Kidney (tissue), 14 donors: ENCODE results near the gene C1orf232. TPM values are rescaled to one million over a fixed set of nuclear protein-coding genes. Genes with fewer than 3 reads are reported as not detected.

Source experiments
- DNase-seq, 5 donors: peaks; one replicate each; pipeline ENCODE4 v3.0.0-alpha.2; 2013 to 2020
- FAIRE-seq: peaks from 2 replicates; lab custom pipeline; 2012; peaks lifted over from hg19 to GRCh38; lab: Jason Lieb, UNC
- H3K27ac ChIP-seq, 2 donors: one replicate each; pipeline ENCODE4 v1.7.0; 2013; ENCODE audit warnings: low read depth in 2 of 2, low read length in 2 of 2, inconsistent platforms in 1 of 2
- H3K27me3 ChIP-seq: one replicate; pipeline ENCODE4 v1.7.1; 2013; ENCODE audit warnings: low read length, inconsistent platforms; ENCODE audit not compliant: control insufficient read depth, insufficient read depth
- H3K36me3 ChIP-seq, 3 donors: one replicate each; pipeline versions ENCODE4 v1.7.0 to v1.7.1; 2013; ENCODE audit warnings: low read length in 3 of 3, control low read depth in 1 of 3, inconsistent platforms in 1 of 3; ENCODE audit not compliant: insufficient read depth in 3 of 3, control insufficient read depth in 2 of 3
- H3K4me1 ChIP-seq, 3 donors: one replicate each; pipeline versions ENCODE4 v1.7.0 to v1.7.1; 2013; ENCODE audit warnings: low read length in 3 of 3, inconsistent platforms in 1 of 3, low read depth in 1 of 3; ENCODE audit not compliant: control insufficient read depth in 2 of 3, insufficient read depth in 2 of 3
- H3K4me3 ChIP-seq, 3 donors: one replicate each; pipeline versions ENCODE4 v1.7.0 to v1.8.1; 2013; ENCODE audit warnings: low read length in 3 of 3, control low read depth in 1 of 3, inconsistent platforms in 1 of 3
- H3K9ac ChIP-seq, 3 donors: one replicate each; pipeline versions ENCODE4 v1.7.0 to v1.7.1; 2013; ENCODE audit warnings: low read length in 3 of 3, control low read depth in 1 of 3, inconsistent platforms in 1 of 3
- H3K9me3 ChIP-seq, 3 donors: one replicate each; pipeline versions ENCODE4 v1.7.0 to v1.7.1; 2013; ENCODE audit warnings: low read length in 3 of 3, control low read depth in 1 of 3, inconsistent platforms in 1 of 3; ENCODE audit not compliant: control insufficient read depth in 2 of 3, insufficient read depth in 1 of 3
- intact Hi-C: fragments of 100-400 bp; cut with DNase I; formaldehyde crosslinking; loops from one replicate; pipeline ENCODE4 v1.11.1; 2022
- polyA plus RNA-seq: library from polyadenylated mRNA; stranded (reverse); fragments of 350-450 nt; fragmentation: Illumina TruSeq; extraction: RNeasy Lipid Tissue Mini Kit (QIAGEN cat#74804); gene quantifications from one replicate; pipeline ENCODE4 v1.2.3, GENCODE V29; 2014; ENCODE audit warnings: low read depth, low replicate concordance; ENCODE audit not compliant: insufficient read depth
- total RNA-seq: library from RNA; stranded (reverse); fragmentation: NEBNext Ultra II Directional; extraction: Animal tissue kit (Norgen Biotek cat#: 25700); gene quantifications from one replicate; pipeline ENCODE4 v1.2.1, GENCODE V29; 2021
- TF ChIP-seq, protein P1 (sequence below): IDR thresholded peaks from 3 replicates; pipeline ENCODE4 v1.5.1; 2012; ENCODE audit warnings: mild to moderate bottlenecking, moderate library complexity, borderline replicate concordance; ENCODE audit not compliant: insufficient read depth; ENCODE audit errors: extremely low read depth
- donor health status: control.
- donor health status: control.
- donor health status: control.
- donor health status: control.
- donor health status: control.
- donor health status: DM: yes; HTN: yes; CAD: no.
- donor health status: Normal renal cell carcinoma (clear cell type).

Gene C1orf232
- total and polyA plus RNA-seq, 2 donors from 2014 or later, result not detected

GRCh38 chr1:26161415-26162219 is 7.1 kb downstream of the C1orf232 start:
- peaks cover 0 to 13% (median 0%) of the 10 kb centered on the region in 3 donors for H3K4me1 ChIP-seq
- intact Hi-C loops, result no loop called here
- H3K9ac ChIP-seq, result no peak overlapping the region
- no peak for FAIRE-seq
- H3K27me3 ChIP-seq, result no peaks in the 10 kb centered on the region
- H3K4me3 ChIP-seq, result peak overlapping the region in 2 of 3 donors; percentile 44 to 45
- DNase-seq, result peak in 4 of 5 donors; percentile 68 to 83 (median 76)
- H3K27ac ChIP-seq, result no peak overlapping the region
- H3K9me3 ChIP-seq, result no peaks in the 10 kb centered on the region
- no peaks in the 10 kb centered on the region for H3K36me3 ChIP-seq
- TF ChIP-seq, protein P1, sequence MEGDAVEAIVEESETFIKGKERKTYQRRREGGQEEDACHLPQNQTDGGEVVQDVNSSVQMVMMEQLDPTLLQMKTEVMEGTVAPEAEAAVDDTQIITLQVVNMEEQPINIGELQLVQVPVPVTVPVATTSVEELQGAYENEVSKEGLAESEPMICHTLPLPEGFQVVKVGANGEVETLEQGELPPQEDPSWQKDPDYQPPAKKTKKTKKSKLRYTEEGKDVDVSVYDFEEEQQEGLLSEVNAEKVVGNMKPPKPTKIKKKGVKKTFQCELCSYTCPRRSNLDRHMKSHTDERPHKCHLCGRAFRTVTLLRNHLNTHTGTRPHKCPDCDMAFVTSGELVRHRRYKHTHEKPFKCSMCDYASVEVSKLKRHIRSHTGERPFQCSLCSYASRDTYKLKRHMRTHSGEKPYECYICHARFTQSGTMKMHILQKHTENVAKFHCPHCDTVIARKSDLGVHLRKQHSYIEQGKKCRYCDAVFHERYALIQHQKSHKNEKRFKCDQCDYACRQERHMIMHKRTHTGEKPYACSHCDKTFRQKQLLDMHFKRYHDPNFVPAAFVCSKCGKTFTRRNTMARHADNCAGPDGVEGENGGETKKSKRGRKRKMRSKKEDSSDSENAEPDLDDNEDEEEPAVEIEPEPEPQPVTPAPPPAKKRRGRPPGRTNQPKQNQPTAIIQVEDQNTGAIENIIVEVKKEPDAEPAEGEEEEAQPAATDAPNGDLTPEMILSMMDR, result peak; percentile 28

- Histone ChIP-seq H3K27ac (no peak overlapping the region), H3K9ac (no peak overlapping the region), H3K4me3 (peak overlapping the region in 2 of 3 donors; percentile 34 to 48), H3K4me1 (peaks cover 0 to 13% (median 0%) of the 10 kb centered on the region in 3 donors), H3K27me3 (no peaks in the 10 kb centered on the region), H3K36me3 (no peaks in the 10 kb centered on the region), H3K9me3 (no peaks in the 10 kb centered on the region)
- intact Hi-C loops, result no loop called here
- DNase-seq, result peak in 2 of 5 donors; percentile 63 to 77
- no peak for FAIRE-seq
- TF ChIP-seq, protein P1, result no peak
Measured at GRCh38 chr1:26160527-26161414, 8.0 kb downstream of the C1orf232 start.

- H3K9ac ChIP-seq, result peak overlapping the region in 1 of 3 donors; percentile 40
- no peaks in the 10 kb centered on the region for H3K27me3 ChIP-seq
- peak overlapping the region in 1 of 3 donors; percentile 48 for H3K4me3 ChIP-seq
- H3K27ac ChIP-seq, result peak overlapping the region in 1 of 2 donors; percentile 34
- no peak for FAIRE-seq
- peaks cover 0 to 11% (median 0%) of the 10 kb centered on the region in 3 donors for H3K4me1 ChIP-seq
- no peak for DNase-seq
- no peaks in the 10 kb centered on the region for H3K36me3 ChIP-seq
- H3K9me3 ChIP-seq, result no peaks in the 10 kb centered on the region
- TF ChIP-seq, protein P1, result no peak
- intact Hi-C loops, result loop anchor here (10.0 kb wide), 1 partner anchor 55 kb away; no protein-coding TSS in a partner anchor
Measured at GRCh38 chr1:26159743-26160039, 9.1 kb downstream of the C1orf232 start.
